ENCODE data around the gene SLC38A2. TPM values are rescaled to one million over a fixed set of nuclear protein-coding genes. Genes with fewer than 3 reads are reported as not detected.

Gene SLC38A2
- total RNA-seq, 1 experiment from 2014 or later = 381 TPM

- no peak for TF ChIP-seq NR3C1 (CRISPR knock-in tag; conservative IDR thresholded peaks at IDR 0.05; ENCODE audit: low read depth)
- no peak for TF ChIP-seq NFYB (CRISPR knock-in tag; conservative IDR thresholded peaks at IDR 0.05; ENCODE audit: low read depth)
- no peak for TF ChIP-seq JUN (CRISPR knock-in tag; IDR thresholded peaks at IDR 0.05)
- no peak for TF ChIP-seq SOX15 (CRISPR knock-in tag; IDR thresholded peaks at IDR 0.05)
- no peak for TF ChIP-seq CTCF (IDR thresholded peaks at IDR 0.05)
- TF ChIP-seq FOXP4 (CRISPR knock-in tag; IDR thresholded peaks at IDR 0.05) = no peak
- no peak for TF ChIP-seq ESRRA (CRISPR knock-in tag; IDR thresholded peaks at IDR 0.05; ENCODE audit: borderline replicate concordance)
- no peak for TF ChIP-seq ZBTB43 (CRISPR knock-in tag; IDR thresholded peaks at IDR 0.05)
These were observed 47.1 kb upstream of the SLC38A2 start (continued) for GRCh38 chr12:46419675-46420074.

GRCh38 chr12:46415552-46415951, 43.0 kb upstream of the SLC38A2 start:
- no peaks in the 10 kb centered on the region for H3K27me3 Mint-ChIP-seq (ENCODE audit: low read depth)
- DNase-seq (ENCODE audit: low spot score) = no peak
- H3K4me3 Mint-ChIP-seq = no peak overlapping the region
- ChIA-PET CTCF (no interaction called here), POLR2A (no interaction called here)
- ATAC-seq = no peak
- no peak overlapping the region for H3K27ac Mint-ChIP-seq
- H3K36me3 Mint-ChIP-seq = peaks cover 25% of the 10 kb centered on the region
- peaks cover 26% of the 10 kb centered on the region for H3K9me3 Mint-ChIP-seq
- H3K4me1 Mint-ChIP-seq = peaks cover 6% of the 10 kb centered on the region
- TF ChIP-seq FOXP1 (CRISPR knock-in tag; IDR thresholded peaks at IDR 0.05; ENCODE audit: borderline replicate concordance) = no peak
- TF ChIP-seq E2F1 (CRISPR knock-in tag; IDR thresholded peaks at IDR 0.05) = no peak
- no peak for TF ChIP-seq PRDM15 (CRISPR knock-in tag; IDR thresholded peaks at IDR 0.05)
- TF ChIP-seq NR1H2 (CRISPR knock-in tag; IDR thresholded peaks at IDR 0.05) = no peak
- no peak for TF ChIP-seq CBFB (CRISPR knock-in tag; IDR thresholded peaks at IDR 0.05; ENCODE audit: low read depth)
- no peak for TF ChIP-seq CTCF (IDR thresholded peaks at IDR 0.05)
- no peak for TF ChIP-seq TCF7 (CRISPR knock-in tag; IDR thresholded peaks at IDR 0.05; ENCODE audit: low read depth)
- TF ChIP-seq ELF4 (CRISPR knock-in tag; IDR thresholded peaks at IDR 0.05; ENCODE audit: low read depth) = no peak
- TF ChIP-seq ZNF396 (CRISPR knock-in tag; IDR thresholded peaks at IDR 0.05; ENCODE audit: borderline replicate concordance) = no peak
- no peak for TF ChIP-seq MAX (CRISPR knock-in tag; IDR thresholded peaks at IDR 0.05)
- TF ChIP-seq AR (CRISPR knock-in tag; IDR thresholded peaks at IDR 0.05) = no peak
- no peak for TF ChIP-seq ZNF416 (CRISPR knock-in tag; IDR thresholded peaks at IDR 0.05)
- no peak for TF ChIP-seq CREB1 (CRISPR knock-in tag; IDR thresholded peaks at IDR 0.05)
- TF ChIP-seq NFATC4 (CRISPR knock-in tag; IDR thresholded peaks at IDR 0.05) = no peak
- TF ChIP-seq ZBTB21 (CRISPR knock-in tag; IDR thresholded peaks at IDR 0.05; ENCODE audit: borderline replicate concordance) = no peak
